SU-DHL-6 (cell line): ENCODE results near the gene TMEM214.

Source experiments
- EZH2phosphoT487 ChIP-seq: fragments of 200-600 bp; sonication (generic), shearing (Covaris generic); conservative IDR thresholded peaks from 2 replicates; pipeline ENCODE4 v1.6.1; 2018; ENCODE audit warnings: mild to moderate bottlenecking, antibody characterized with exemption, low read length, moderate library complexity, mixed read lengths
- TF ChIP-seq, protein P1 (sequence below): fragments of 200-600 bp; sonication (generic); IDR thresholded peaks from one replicate; pipeline ENCODE4 v1.5.1; 2017; ENCODE audit warnings: antibody characterized with exemption, mild to moderate bottlenecking, low read length, moderate library complexity; ENCODE audit not compliant: insufficient read depth, poor library complexity, severe bottlenecking

GRCh38 chr2:27023740-27024139, 9.0 kb upstream of the TMEM214 start:
- TF ChIP-seq, protein P1, sequence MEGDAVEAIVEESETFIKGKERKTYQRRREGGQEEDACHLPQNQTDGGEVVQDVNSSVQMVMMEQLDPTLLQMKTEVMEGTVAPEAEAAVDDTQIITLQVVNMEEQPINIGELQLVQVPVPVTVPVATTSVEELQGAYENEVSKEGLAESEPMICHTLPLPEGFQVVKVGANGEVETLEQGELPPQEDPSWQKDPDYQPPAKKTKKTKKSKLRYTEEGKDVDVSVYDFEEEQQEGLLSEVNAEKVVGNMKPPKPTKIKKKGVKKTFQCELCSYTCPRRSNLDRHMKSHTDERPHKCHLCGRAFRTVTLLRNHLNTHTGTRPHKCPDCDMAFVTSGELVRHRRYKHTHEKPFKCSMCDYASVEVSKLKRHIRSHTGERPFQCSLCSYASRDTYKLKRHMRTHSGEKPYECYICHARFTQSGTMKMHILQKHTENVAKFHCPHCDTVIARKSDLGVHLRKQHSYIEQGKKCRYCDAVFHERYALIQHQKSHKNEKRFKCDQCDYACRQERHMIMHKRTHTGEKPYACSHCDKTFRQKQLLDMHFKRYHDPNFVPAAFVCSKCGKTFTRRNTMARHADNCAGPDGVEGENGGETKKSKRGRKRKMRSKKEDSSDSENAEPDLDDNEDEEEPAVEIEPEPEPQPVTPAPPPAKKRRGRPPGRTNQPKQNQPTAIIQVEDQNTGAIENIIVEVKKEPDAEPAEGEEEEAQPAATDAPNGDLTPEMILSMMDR: no peak
- TF ChIP-seq EZH2phosphoT487: no peak
